ENCODE measurements around the gene CDT1. TPM values are rescaled to one million over a fixed set of nuclear protein-coding genes. Genes with fewer than 3 reads are reported as not detected.

The CDT1 gene
- total RNA-seq, 1 donor from 2014 or later, result 1.9 TPM

- no peak for DNase-seq (ENCODE audit: low spot score)
These were observed 52.7 kb downstream of the CDT1 start for GRCh38 chr16:88856122-88856827.

DNA sequence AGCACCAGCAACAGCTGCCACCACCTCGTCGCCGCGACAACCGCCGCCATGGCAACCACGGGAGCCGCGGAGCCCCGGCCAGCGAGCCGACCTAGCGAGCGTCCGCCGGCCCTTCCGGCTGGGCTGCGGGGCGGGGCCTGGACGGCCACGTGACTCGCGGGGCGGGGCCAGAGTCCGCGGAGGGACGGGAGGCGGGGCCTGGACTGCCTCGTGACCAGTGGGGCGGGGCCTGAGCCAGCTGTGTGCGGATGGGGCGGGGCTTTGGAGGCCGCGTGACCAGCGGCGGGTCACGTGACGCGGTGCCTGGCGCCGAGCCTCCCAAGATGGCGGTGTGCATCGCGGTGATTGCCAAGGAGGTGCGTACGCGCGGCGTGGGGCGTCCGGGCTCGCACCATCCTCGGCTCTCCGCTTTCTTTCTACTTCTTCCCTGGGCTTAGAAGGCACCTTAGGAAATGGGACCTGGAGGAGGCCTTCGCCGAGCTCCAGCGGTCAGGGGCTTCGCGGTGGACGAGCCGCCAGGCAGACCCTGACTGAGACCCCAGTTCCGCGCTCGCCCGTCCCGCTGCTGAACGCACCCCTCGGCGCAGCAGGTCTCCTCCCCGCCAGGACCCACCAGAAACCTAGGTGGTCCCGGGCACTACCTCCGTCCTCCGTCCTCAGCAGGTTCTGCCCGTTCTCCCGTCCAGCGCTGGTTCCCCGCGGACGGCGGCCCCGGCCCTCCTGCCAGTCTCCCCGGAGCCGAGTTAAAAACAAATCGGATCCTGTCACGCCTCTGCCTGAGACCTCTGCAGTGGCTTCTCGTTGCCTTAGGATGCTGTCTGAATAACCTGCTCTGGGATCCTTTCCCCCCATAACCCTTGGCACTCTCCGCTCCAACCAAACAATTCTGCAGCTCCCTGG is 53.5 kb downstream of the CDT1 start, which contains the start of the genes GALNS and TRAPPC2L:
Gene GALNS, minus strand, starts transcription at position 120 of the 900 bp plus-strand sequence. Its CDS starts 70 bp downstream, at position 50.
Gene TRAPPC2L, plus strand, starts transcription at position 300 of the 900 bp plus-strand sequence. Its CDS starts 24 bp downstream, at position 324.
- DNase-seq (ENCODE audit: low spot score), result peak; percentile 97

DNA sequence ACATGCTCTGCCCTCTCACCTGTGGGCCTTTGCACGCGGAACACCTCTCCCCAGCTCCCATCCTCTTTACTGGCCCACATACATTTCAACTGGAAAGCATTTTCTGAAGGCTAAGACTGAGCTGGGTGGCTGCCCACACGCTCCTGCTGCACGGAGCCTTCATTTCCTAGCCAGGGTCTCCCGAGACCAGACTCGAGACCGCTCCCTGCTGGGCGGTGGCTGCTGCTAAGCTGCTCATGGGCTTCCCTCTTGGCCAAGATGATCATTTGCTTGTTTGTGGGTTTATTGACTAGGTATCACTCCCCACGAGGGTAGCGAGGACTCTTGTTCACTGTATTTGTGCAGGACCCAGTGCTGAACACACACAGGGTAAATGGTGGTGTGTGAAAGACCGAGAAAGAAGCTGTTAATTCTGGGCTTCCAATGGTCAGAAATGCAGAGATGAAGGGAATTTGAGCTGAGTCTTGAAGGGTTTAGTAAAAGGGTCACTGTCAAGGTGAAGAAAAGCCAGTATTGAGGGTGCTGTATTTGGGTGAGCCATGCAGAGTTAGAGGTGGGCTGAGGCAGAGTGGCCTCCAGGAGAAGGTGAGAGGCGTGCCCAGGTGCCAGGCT is 54.2 kb downstream of the CDT1 start:
- DNase-seq (ENCODE audit: low spot score), result peak; percentile 76

Other genes with a start within 250 kb of the CDT1 start
- gene ZC3H18, start 233.4 kb upstream of the CDT1 start, total RNA-seq (ENCODE audit: insufficient read depth, low replicate concordance), result 6.3 TPM
- gene IL17C, start 165.2 kb upstream of the CDT1 start, total RNA-seq (ENCODE audit: insufficient read depth, low replicate concordance), result not detected
- gene CYBA, start 152.7 kb upstream of the CDT1 start, total RNA-seq (ENCODE audit: insufficient read depth, low replicate concordance), result 70.3 TPM
- 21.4 TPM for gene MVD, start 140.7 kb upstream of the CDT1 start, total RNA-seq (ENCODE audit: insufficient read depth, low replicate concordance)
- not detected for gene SNAI3, start 117.3 kb upstream of the CDT1 start, total RNA-seq (ENCODE audit: insufficient read depth, low replicate concordance)
- 29.9 TPM for gene RNF166, start 97.4 kb upstream of the CDT1 start, total RNA-seq (ENCODE audit: insufficient read depth, low replicate concordance)
- 10.8 TPM for gene CTU2, start 97.3 kb upstream of the CDT1 start, total RNA-seq (ENCODE audit: insufficient read depth, low replicate concordance)
- gene PIEZO1, start 18.6 kb upstream of the CDT1 start, total RNA-seq (ENCODE audit: insufficient read depth, low replicate concordance), result 91.7 TPM
- 34.2 TPM for gene APRT, start 8.1 kb downstream of the CDT1 start, total RNA-seq (ENCODE audit: insufficient read depth, low replicate concordance)
- gene GALNS, start 53.2 kb downstream of the CDT1 start, total RNA-seq (ENCODE audit: insufficient read depth, low replicate concordance), result 14.9 TPM
- 9.9 TPM for gene TRAPPC2L, start 53.3 kb downstream of the CDT1 start, total RNA-seq (ENCODE audit: insufficient read depth, low replicate concordance)
- 1.7 TPM for gene PABPN1L, start 62.9 kb downstream of the CDT1 start, total RNA-seq (ENCODE audit: insufficient read depth, low replicate concordance)
- 1.4 TPM for gene CBFA2T3, start 173.4 kb downstream of the CDT1 start, total RNA-seq (ENCODE audit: insufficient read depth, low replicate concordance)

Data from umbilical cord (tissue), 2 donors.